ENCODE measurements around the gene ARHGAP26. TPM values are rescaled to one million over a fixed set of nuclear protein-coding genes. Genes with fewer than 3 reads are reported as not detected.

The ARHGAP26 gene
- total RNA-seq, 1 donor: 1.7 TPM

- TF ChIP-seq CTCF (IDR thresholded peaks at IDR 0.05; ENCODE audit: insufficient read depth, low read depth, low read length): no peak
- no peak for DNase-seq (ENCODE audit: low read depth)
Measured at GRCh38 chr5:142801495-142801871, 31.3 kb downstream of the ARHGAP26 start.

DNA sequence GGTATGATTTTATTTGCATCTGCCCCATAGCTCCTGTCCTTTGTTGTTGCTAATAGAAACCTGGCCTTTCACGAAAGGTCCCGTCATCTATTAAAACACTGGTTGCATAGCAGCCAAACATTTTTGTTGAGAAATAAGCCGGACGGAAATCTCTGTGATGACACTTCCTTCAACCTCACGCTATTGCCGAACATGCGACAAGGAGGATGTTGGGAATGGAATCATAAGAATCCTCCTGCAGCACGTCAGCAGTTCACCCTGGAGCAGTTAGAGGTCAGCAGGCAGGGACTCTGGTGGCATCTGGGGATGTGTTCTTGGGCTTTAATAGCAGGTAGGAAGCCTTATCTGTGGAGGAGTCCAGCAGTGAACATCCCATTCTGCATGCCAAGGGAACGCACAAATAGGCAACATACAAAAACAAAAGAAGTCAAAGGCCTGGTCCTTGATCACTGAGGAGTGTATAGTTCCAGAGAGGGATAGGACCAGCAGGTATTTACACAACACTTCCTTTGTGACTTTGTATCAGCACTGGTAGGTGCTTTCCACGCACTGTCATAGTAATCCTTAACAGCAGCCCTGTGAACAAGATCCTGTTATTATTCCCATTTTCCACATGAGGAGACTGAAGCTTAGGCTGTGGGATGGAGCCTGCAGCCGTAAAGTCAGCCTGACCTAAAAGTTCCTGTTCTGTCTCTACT, 33.4 kb downstream of the ARHGAP26 start:
- TF ChIP-seq CTCF (IDR thresholded peaks at IDR 0.05; ENCODE audit: insufficient read depth, low read depth, low read length): no peak
- no peak overlapping the region for H3K4me3 ChIP-seq (ENCODE audit: low read depth, low read length)
- no peak for DNase-seq (ENCODE audit: low read depth)

More at GRCh38 chr5:142801495-142801871, 31.3 kb downstream of the ARHGAP26 start:
- H3K4me3 ChIP-seq (ENCODE audit: low read depth, low read length): no peak overlapping the region

- no peak for DNase-seq (ENCODE audit: low read depth)
- no peak overlapping the region for H3K4me3 ChIP-seq (ENCODE audit: low read depth, low read length)
- no peak for TF ChIP-seq CTCF (IDR thresholded peaks at IDR 0.05; ENCODE audit: insufficient read depth, low read depth, low read length)
Measured at GRCh38 chr5:142805339-142805738, 35.2 kb downstream of the ARHGAP26 start.

- DNase-seq (ENCODE audit: low read depth): no peak
- no peak for TF ChIP-seq CTCF (IDR thresholded peaks at IDR 0.05; ENCODE audit: insufficient read depth, low read depth, low read length)
- H3K4me3 ChIP-seq (ENCODE audit: low read depth, low read length): no peak overlapping the region
Measured at GRCh38 chr5:142806841-142807267, 36.7 kb downstream of the ARHGAP26 start.

GRCh38 chr5:142807372-142807911, 37.3 kb downstream of the ARHGAP26 start:
- no peak for TF ChIP-seq CTCF (IDR thresholded peaks at IDR 0.05; ENCODE audit: insufficient read depth, low read depth, low read length)
- no peak overlapping the region for H3K4me3 ChIP-seq (ENCODE audit: low read depth, low read length)
- DNase-seq (ENCODE audit: low read depth): no peak

DNA sequence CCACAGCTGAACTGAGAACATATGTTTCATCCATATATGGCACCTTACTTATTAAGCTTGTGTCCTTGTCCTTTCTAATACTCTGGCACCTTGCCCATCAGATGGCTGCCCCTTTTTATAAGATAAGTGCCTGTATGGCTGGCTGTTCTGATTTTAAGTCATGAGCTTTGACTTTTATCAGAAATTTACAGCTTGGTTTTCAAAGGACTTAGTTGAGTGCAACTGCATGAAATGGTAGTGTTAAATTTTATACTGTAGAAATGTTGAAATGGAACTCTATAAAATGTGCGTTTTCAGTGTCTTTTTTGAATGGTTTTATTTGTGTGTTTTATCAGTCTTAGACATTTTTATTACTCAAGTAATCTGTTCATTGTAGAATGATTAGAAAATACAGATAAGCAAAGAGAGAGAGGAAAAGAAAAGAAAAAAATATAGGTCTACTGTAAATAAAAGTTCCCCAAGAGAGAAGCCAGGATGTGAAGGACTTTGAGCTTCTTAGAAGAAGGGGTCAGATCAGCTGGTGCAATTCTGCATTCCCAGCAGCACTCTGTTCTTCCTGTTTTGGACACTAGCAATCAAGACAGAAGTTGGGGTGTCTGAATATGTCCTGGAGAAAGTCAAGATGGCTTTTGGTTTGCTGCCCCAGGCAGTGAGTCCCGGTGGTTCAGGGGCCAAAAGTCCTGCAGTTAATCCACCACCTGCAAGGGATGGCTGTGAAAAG, 38.9 kb downstream of the ARHGAP26 start:
- TF ChIP-seq CTCF (IDR thresholded peaks at IDR 0.05; ENCODE audit: insufficient read depth, low read depth, low read length): no peak
- no peak for DNase-seq (ENCODE audit: low read depth)
- no peak overlapping the region for H3K4me3 ChIP-seq (ENCODE audit: low read depth, low read length)
